Kidney capillary endothelial cell (primary cell): ENCODE results near the gene PNMA6E.
A peak's percentile ranks its signal among the peaks of the same experiment; 100 is the strongest.
"Not testable (repeated sequence)": the region's sequence is repeated elsewhere in the genome, so short reads cannot be mapped to it uniquely, and the experiment has no call there.

Source experiments
- DNase-seq: peaks from one replicate; pipeline ENCODE4 v3.0.0-alpha.2; 2018; ENCODE audit warnings: low spot score

The PNMA6E gene

DNA sequence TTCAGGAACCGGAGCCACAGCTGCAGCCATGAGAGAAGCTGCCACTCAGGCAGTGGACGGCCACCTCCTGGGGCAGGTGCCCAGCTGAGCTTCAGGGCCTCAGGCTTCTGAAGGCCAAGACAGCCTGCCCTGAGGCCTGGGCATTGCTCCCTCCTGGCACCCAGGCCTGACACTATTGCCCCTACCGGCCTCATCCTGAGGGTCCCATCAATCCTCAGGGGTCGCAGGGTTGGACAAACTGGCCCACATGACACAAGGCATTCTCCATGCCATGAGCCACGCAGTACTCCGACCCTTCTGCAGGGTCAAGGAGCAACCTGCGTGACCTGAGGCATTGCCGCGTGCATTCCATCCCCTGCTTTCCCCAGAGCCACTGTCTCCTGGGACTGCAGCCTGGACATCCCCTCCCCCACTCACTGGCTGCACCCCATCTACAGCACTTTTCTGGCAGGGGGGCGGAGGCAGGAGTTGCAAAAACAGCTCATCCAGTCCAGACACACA, 7.1 kb upstream of the PNMA6E start:
- DNase-seq = no peak

DNA sequence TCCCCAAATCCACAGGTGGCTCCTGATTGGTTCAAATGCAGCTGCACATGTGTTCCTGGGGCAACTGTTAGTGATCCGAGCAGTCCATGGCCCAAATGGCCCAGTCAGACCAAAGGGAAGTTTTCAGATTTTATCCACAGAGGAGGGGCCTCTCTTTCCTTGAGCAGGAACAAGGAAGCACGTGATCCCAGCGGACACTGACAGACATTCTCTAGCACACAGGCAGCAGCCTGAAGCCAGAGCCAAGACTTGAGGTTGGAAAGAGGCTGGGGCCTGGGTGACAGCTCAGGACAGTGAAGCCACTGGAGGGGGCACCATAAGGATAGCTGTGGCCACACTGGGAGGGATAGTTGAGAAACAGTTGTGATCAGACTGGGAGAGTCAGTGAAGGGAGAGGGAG, 6.6 kb upstream of the PNMA6E start:
- DNase-seq = no peak

DNA sequence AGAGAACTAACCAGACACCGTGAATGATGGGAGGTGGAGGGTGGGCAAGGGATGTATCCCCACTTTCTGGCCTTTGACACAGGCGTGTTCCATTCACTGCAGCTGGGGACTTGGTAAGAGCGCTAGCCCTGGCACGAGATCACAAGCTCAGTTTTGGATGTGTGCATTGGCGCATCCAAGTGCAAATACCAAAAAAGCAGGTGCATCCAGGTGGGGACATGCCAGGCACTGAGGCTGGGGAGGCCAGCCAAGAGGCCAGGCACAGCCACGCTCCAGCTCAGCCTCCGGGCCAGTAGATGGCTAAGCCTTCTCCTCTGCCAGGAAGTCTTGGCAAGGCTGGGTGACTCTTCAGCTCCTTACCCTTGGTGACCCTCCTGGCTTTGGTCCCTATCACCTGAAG, 5.8 kb upstream of the PNMA6E start:
- no peak for DNase-seq

DNA sequence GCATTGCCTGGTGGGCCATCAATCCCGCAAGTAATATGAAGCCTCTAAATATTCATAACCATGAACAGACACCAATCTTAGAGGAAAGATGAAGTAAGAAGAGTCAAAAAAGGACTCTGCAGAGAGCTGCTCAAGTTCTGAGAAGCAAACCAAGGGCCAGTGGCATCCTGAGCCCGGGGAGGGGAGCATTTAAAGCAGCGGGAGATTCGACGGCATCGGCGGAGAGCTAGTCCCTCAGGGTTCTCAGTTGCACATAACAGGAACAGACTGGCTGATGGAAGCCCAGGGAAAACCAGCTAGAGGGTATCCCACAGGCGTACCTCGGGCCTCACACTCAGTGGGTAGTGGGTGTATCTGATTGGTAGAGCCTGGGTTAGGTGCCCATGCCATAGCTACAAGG, 4.9 kb upstream of the PNMA6E start:
- no peak for DNase-seq

DNA sequence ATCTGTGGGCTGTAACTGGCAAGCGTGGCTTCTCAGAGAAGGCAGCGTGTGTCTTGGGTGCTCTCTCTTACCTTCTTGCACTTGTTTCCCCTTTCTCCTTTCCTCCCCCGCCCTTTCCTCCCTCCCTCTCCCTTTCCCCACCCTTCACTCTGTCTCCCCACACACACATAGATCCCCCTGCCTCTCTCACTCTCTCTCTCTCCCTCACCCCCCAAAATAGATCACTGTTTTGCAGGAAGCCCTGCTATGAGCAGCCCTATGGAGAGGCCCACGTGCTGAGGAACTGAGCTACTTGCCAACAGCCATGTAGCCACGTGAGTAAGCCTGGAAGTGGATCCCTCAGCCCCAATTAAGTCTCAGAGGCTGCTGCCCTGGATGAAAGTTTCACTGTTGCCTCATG, 4.3 kb upstream of the PNMA6E start:
- no peak for DNase-seq

DNA sequence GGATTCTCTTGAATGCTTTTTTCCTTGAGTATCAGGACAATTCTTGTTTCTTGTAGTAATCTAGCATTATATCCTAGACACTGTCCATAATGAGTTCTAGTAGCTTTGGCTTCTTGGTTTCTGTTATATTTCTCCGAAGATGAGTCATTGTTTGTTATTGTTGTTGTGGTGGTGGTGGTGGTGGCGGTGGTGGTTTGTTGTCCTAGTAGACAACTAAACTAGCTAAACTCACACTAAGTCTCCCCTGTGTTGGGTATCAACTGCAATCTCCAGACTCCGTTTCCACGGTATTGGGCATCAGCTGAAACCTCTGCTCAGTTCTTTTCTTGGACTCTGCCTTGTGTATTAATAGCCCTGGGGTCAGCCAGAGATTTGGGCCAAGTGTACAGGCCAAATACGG, 3.2 kb upstream of the PNMA6E start:
- not testable (repeated sequence) for DNase-seq

DNA sequence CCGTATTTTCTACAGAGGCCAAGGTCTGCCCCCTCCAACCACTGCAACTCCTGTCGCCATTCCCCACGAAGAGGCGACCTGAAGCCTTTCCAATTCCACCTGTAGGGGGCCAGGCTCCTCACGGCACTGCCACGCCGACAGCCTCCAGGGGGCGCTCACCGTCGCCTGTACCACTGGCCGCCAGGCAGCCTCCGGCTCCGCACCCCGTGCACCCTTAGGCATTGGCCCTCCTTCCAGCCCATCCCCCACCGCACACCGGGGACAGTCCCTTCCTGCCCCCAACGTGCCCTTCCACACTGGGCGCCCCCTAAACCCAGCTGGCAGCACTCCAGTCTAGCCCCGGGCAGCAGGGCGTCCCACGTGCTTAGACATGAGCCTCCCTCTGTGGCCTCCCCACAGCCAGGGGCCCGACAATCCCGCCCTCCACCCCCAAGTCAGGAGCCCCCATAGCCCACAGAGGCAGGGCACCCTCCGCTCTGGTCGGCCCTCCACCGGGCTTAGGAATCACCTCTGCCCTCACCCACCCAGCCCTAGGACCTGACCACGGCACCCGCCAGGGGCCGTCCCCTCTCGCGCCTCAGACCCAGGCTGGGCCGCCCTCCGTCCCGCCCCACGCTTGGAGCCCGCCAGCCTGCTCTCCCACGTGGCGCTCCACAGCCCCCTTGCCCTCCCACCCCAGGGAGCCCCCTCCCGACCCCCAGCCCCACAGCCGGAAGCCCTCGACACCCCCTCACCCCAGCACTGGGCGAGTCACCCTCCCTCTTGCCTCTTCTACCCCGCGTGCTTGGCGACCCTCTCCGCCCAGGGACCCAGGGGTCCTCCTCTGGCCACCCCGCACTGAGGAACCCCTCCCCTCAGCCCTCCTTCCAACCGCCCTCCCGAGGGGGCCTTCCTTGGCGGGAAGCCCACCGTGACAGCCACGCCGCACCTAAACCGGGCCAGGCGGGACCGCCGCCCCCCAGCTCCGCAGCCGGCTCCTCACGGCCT, 711 bp downstream of the PNMA6E start:
- DNase-seq = peak; percentile 5

DNA sequence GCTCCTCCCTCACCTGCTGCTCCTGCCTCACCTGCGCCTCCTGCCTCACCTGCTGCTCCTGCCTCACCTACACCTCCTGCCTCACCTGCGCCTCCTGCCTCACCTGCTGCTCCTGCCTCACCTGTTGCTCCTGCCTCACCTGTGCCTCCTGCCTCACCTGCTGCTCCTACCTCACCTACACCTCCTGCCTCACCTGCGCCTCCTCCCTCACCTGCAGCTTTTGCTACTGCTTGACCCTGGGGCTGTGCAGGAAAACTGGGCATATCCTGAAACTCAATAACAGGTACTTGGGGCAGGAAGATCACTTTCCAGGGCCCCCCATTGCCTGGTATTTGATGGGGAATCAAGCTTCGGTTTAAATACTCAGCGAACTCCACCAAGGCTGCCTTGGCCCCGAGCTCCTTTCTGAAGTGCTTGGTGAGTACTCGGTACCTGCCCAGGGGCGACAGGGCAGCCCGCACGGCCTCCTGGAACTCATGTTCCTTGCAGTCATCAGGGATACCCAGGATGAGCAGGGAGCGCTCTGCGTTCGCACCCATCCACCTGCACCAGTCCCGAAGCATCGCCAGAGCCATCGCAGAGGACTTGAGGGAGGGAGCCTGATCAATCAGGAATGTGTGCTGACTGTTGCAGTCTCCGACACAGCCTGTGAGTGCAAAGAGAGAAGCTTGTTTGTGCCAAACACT, 2.7 kb downstream of the PNMA6E start:
- no peak for DNase-seq

DNA sequence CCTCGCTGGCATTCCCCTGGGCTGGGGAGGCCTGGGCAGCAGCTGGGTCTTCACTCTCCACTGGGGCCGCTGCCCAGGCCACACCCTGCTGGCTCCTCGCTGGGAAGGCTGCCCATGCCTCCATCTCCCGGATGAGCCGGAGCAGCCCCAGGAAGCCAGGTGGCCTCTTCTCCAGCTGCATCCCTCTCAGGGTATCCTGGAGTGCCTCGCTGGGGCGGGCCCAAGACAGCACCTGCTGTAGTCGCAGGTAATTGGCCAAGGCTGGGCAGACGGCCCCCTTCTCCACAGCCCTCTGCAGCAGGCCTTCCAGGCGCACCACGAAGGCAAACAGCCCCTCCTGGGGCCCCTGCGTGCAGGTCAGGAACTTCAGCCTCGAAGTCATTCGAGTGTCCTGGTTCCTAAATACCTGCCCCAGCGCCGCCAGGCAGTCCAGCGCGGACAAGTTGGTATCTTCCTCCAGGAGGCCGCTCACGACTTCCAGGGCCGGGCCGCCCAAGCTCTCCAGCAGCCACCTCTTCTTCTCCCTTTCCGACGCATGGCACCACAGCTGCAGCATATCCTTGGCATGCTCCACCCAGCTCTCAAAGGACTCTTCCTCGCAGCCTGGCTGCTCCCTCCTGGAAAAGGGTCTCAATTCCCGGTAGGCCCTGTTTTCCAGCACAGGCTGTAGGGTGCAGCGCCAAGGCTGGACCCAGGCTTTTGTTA, 3.7 kb downstream of the PNMA6E start:
- DNase-seq = no peak

DNA sequence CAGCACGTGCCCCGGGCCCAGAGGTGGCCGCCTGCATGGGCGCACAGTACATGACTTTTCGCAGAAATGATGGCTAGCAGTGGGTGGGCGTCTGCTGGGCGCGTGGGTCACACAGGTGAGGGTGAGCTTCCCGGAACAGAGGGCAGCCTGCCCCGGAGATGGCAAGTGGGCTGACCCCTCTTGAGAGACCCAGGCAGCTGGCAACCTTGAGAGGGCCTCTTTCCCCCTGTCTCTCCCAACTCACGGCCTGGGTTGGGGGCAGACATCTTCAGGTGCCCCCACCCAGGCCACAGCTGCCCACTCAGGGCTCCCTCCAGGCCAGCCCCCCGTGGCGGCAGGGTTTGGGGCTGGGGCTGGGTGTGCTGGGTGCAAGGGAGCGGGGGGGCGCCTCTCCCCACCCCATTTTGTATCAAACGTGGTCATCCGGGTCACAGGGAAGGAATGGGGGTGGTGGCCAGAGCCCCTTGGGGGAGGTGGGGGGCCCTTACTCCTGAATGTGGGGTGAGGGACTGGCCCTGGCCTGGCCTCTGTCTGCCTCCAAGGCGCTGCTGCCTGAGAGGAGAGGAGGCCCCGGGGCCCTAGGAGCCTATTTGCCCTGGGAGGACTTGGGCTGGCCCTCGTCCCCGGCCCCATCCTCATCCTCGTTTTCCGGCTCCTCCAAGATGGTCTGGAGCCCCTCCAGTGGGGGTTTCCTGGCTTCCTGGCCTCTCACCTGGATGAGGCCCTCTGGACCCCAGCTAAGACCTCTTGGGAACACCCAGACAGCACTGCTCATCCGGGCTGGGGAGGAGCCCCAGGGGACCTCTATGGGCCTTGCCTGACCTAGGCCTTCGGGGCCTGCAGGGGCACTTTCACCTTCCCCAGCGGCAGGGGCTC, 4.6 kb downstream of the PNMA6E start:
- DNase-seq = no peak

DNA sequence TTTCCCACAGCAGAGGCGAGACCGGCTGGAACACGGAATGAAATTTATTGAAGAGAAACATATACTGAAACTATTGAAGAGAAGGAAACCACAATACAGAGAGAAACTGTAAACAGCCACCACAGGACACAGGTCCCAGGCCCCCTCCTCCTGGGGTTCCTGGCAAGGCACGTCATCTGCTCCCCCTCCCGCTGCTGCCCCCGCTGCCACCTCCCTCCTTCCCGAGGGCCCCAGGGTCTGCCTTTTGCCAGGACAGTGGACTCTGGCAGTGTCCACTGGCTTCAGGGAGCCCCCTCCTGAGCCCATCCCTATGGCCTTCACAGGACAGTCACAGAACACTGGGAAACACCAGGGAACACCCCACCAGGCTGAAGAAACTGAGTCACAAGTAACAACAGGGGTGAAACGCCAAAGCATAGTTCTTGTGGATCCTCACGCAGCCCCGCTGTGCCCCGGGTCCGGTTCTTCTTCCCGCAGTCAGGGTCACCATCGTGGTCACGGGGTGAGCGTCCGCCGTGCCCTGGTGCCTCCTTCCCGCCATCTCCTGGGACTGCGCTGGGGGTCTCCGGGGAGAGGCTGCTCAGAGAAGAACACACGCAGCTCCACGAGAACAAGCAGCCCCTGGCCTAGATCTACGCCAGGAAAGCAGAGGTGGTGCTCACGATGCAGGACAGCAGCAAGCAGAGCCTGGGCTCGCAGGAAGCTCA, 5.4 kb downstream of the PNMA6E start:
- no peak for DNase-seq

DNA sequence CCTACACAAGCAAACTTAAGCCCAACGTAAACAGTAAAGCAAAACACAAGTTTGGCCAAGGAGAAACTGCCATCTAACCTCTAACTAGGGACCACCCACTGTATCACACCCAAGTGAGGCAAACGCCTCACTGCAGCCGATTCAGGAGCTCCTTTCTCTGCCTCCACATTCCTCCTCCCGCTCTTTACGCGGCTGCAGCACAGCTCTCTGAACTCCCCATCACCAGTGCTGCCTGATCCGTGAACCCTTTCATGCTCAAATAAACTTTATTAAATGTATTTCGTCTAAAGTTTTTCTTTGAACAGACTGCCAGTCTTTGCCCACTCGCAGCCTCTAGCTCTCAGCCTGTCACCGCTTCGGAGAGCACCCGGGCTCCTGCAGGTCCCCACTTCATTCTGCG, 6.5 kb downstream of the PNMA6E start:
- no peak for DNase-seq

DNA sequence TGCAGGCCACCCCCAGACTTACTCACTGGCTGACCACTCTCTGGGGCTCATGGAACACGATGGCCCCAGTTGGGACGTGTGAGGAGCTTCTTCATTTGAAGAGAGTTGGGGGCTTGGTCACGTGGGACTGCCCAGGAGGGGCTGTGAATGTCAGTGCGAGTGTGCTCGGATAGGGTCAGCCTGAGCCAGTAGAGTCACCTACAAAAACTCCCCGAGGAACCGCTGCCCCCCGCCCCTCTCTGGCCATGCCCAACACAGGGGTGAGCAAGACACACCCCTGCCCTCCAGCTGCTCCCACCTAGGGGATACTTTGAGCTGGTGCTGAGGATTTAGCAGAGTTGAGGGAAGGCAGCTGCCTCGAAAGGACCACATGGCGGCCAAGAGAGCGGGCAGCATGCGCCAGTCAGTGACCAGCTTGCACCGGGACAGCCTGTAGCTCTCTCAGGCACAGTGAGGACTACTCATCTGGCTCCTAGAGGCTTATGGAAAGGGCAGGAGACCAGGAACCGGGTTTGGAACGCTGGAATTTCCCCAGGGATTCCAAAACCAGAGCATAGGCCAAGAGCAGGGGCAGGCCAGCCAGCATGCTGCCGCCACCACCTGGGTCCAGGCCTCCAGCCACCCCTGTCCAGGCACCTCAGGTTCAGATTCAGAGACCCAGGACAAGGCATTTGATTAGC, 8.4 kb downstream of the PNMA6E start:
- DNase-seq = no peak

DNA sequence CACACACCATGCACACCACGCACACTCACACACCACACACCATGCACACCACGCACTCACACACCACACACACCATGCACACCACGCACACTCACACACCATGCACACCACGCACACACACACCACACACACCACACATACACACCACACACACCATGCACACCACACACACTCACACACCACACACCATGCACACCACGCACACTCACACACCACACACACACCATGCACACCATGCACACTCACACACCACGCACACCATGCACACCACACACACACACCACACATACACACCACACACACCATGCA, 11.7 kb downstream of the PNMA6E start:
- not testable (repeated sequence) for DNase-seq

DNA sequence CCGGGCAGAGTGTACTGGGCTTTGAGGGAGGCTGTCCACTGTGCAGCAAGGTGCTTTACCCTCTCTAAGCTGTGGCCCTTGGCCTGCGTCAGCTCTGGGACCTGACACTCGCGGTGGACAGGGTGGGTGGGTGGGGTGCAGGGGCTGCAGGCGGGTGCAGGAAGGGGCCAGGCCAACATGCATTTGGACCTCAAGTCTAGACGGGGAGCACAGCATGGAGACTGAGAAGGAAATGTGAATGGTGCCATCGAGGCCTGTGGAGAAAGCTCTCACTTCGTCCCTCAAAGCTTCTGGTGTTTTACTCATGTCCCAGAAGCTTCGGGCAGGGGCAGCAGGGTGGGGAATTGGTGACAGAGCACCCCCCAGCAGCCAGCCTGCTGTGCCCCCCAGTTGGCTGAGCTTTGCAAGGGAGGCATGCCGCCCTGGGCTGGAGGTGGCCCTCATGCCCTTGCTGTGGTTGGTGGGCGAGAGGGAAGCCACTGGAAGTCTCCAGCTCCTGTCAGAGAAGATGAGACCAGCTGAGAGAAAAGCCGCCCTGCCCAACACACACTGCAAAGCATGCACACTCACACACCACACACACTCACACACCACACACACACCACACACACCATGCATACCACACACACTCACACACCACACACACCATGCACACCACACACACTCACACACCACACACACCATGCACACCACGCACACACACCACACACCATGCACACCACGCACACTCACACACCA, 12.3 kb downstream of the PNMA6E start:
- DNase-seq = no peak

DNA sequence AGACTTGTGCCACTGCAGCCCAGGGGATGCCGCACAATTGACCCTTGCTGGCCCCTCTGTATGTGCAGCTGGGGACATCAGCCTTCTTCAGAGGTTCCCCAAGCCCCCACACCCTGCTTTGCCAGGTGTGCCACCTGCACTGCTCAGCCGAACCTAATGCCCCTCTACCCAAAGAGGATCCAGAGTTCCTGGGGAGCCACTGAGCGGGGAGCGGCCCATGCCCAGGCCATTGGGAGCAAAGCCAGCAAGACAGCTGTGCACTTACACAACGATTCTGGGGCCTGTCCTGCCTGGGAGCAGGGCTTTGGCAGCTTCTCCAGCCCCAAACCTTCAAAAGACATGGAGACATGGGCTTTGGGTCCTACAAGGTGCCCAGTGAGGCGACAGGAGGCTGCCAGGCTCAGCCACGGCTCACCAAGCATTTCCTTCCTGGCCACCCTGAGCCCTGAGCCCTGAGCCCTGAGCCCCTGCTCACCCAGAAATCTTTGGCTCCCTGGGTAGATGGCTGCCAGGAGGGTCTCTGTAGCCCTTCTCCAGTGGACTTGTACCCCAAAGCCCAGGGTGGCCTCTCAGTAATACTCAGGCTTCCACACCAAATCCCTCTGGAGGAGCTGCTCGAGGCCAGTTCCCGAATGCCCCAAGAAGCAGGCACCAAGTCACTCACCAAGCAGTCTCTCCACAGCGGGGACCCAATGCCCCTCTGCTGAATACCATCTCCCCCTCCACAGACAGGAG, 13.0 kb downstream of the PNMA6E start:
- no peak for DNase-seq

DNA sequence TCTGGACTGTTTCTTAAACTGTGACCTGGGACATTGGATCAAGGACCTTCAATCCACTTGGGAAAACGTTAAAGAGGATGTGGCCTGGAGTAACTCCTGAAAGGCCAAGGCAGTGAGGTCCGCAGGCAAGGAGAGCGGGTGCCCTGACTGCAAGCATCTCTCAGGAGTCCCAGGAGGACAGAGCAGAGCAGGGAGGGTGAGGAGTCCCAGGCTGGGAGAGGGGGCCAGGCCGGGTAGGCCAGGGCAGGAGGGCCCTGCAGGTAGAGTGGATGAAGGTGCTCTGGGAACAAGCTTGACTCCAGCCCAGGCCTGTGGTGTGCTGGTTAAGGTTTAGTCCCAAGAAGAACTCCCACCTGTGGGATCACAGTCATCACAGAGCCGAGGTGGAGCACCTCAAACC, 13.8 kb downstream of the PNMA6E start:
- no peak for DNase-seq

DNA sequence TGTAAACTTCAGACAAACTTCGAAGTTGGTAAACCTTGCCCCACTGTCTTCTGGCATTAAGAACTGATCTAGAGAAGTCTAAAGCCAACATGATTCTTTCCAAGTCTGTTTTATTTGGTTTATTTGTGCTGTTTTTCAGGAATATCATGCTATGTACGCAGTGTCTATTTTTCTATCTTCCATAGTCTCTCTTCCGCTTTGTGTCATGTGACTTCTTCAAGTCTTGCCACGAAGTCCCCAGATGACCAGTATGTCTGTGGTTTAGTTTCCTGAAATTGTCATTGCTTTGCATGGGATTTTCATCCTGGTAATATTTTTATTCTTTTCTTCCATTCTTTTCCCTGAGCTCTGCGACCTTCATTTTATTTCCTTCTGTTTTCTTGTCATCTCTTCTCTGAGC, 15.1 kb downstream of the PNMA6E start:
- no peak for DNase-seq

DNA sequence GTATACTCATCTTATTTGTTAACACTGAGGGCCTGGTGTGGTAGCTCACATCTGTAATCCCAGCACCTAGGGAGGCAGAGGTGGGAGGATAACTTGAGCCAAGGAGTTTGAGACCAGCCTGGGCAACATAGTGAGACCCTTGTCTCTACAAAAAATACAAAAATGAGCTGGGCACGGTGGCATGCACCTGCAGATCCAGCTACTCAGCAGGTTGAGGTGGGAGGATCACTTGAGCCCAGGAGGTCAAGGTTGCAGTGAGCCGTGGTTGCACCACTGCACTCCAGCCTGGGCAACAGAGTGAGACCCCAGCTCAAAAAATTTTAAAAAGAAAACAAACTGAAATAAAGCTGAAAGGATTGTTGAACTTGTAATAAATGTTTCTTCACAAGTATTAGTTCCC, 16.2 kb downstream of the PNMA6E start:
- DNase-seq = not testable (repeated sequence)
